Measurements from ENCODE around the gene RAPGEF2. TPM values are rescaled to one million over a fixed set of nuclear protein-coding genes. Genes with fewer than 3 reads are reported as not detected.
"Not testable (repeated sequence)": the region's sequence is repeated elsewhere in the genome, so short reads cannot be mapped to it uniquely, and the experiment has no call there.

Gene RAPGEF2
- total RNA-seq, 1 experiment from 2014 or later: 29.8 TPM

DNA sequence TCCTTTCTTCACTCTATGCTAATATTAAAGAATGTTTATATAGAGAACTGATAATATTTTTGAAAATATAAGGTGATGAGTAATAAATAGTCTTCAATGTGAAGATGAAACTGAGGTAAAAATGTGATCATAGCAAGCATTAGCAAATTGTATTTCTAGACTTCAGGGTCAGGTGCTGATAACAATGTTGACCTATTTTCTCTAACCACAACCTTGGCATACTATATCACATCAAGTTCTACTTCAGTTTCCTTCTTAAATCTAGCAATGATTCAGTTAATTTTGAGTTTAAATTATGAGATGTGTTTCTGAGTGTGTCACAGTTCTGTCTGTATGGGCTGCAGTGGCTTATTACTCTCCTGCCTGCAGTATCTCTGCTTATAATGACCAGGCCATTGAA lies 209.4 kb downstream of the RAPGEF2 start:
- Histone ChIP-seq H3K79me2 (ENCODE audit: low read depth) (no peaks in the 10 kb centered on the region), H3K4me2 (no peak overlapping the region), H2AFZ (no peak overlapping the region), H3K9me3 (ENCODE audit: insufficient read depth, low read depth) (no peaks in the 10 kb centered on the region), H3K4me1 (replicated peaks; ENCODE audit: insufficient read depth) (no peaks in the 10 kb centered on the region), H3F3A (ENCODE audit: insufficient read depth, low read depth) (no peaks in the 10 kb centered on the region), H3K4me3 (no peak overlapping the region), H4K20me1 (ENCODE audit: insufficient read depth) (no peaks in the 10 kb centered on the region), H3K27me3 (ENCODE audit: insufficient read depth, low read depth) (no peaks in the 10 kb centered on the region), H3K27ac (no peak overlapping the region), H3K9me2 (ENCODE audit: insufficient read depth) (no peaks in the 10 kb centered on the region), H3K36me3 (ENCODE audit: low read depth) (no peaks in the 10 kb centered on the region)
- DNase-seq: no peak
- POLR2A ChIA-PET (ENCODE audit: unreplicated experiment): no interaction called here
- intact Hi-C loops (cut with micrococcal nuclease; ENCODE audit: unreplicated experiment): no loop called here
- BruUV-seq (replicated peaks): no TSS peak
- TF ChIP-seq, protein P1, sequence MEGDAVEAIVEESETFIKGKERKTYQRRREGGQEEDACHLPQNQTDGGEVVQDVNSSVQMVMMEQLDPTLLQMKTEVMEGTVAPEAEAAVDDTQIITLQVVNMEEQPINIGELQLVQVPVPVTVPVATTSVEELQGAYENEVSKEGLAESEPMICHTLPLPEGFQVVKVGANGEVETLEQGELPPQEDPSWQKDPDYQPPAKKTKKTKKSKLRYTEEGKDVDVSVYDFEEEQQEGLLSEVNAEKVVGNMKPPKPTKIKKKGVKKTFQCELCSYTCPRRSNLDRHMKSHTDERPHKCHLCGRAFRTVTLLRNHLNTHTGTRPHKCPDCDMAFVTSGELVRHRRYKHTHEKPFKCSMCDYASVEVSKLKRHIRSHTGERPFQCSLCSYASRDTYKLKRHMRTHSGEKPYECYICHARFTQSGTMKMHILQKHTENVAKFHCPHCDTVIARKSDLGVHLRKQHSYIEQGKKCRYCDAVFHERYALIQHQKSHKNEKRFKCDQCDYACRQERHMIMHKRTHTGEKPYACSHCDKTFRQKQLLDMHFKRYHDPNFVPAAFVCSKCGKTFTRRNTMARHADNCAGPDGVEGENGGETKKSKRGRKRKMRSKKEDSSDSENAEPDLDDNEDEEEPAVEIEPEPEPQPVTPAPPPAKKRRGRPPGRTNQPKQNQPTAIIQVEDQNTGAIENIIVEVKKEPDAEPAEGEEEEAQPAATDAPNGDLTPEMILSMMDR (conservative IDR thresholded peaks at IDR 0.05): no peak
- TF ChIP-seq EZH2 (IDR thresholded peaks at IDR 0.05; ENCODE audit: low read depth): no peak
- CTCF ChIA-PET: no interaction called here

DNA sequence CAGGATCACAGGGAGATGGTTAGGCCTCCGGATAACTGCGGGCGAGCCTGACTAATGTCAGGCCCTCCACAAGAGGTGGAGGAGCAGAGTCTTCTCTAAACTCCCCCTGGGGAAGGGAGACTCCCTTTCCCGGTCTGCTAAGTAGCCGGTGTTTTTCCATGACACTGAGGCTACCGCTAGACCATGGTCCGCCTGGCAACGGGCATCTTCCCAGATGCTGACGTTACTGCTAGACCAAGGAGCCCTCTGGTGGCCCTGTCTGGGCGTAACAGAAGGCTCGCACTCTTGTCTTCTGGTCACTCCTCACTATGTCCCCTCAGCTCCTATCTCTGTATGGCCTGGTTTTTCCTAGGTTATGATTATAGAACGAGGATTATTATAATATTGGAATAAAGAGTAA lies 213.0 kb downstream of the RAPGEF2 start:
- H3K4me3 ChIP-seq; H2AFZ ChIP-seq; BruUV-seq (replicated peaks); H3F3A ChIP-seq (ENCODE audit: insufficient read depth, low read depth); H3K4me1 ChIP-seq (replicated peaks; ENCODE audit: insufficient read depth); H3K27ac ChIP-seq; CTCF ChIA-PET; H3K79me2 ChIP-seq (ENCODE audit: low read depth); H3K9me3 ChIP-seq (ENCODE audit: insufficient read depth, low read depth); H4K20me1 ChIP-seq (ENCODE audit: insufficient read depth); H3K9me2 ChIP-seq (ENCODE audit: insufficient read depth); H3K4me2 ChIP-seq; H3K27me3 ChIP-seq (ENCODE audit: insufficient read depth, low read depth); intact Hi-C loops (cut with micrococcal nuclease; ENCODE audit: unreplicated experiment); H3K36me3 ChIP-seq (ENCODE audit: low read depth): not testable (repeated sequence)
- TF ChIP-seq, protein P1 (conservative IDR thresholded peaks at IDR 0.05): 0 out of 2 replicates have a peak, but pooled peaks have one; percentile 17
- POLR2A ChIA-PET (ENCODE audit: unreplicated experiment): interaction anchor here (0.6 kb wide), 1 partner anchor 46 kb away, joined by 4 read pairs; no protein-coding TSS in a partner anchor
- DNase-seq: peak in 1 of 2 experiments; percentile 5

DNA sequence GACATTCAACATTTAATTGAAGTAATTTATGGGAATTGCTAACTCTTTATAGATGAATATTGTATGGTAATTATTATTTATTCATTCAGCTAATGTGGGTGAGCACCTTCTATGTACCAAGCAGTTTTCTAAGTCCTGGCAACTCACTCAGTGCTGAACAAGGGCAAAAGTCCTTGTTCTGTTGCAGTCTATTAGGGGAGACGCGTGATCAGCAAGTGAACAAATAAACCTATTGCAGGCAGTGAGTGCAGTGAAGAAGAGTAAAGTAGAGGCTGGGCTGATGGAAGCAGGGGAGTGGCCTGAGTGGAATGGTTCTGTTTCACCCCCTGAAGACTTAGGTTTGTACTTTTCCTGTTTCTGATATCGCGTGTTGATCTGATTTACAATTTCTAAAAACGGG lies 214.3 kb downstream of the RAPGEF2 start:
- BruUV-seq (replicated peaks): no TSS peak
- no peak overlapping the region for H3K4me3 ChIP-seq
- H2AFZ ChIP-seq: no peak overlapping the region
- H3K9me2 ChIP-seq (ENCODE audit: insufficient read depth): no peaks in the 10 kb centered on the region
- intact Hi-C loops (cut with micrococcal nuclease; ENCODE audit: unreplicated experiment): no loop called here
- H3F3A ChIP-seq (ENCODE audit: insufficient read depth, low read depth): no peaks in the 10 kb centered on the region
- H3K27ac ChIP-seq: no peak overlapping the region
- DNase-seq: no peak
- no peak overlapping the region for H3K4me2 ChIP-seq
- H3K36me3 ChIP-seq (ENCODE audit: low read depth): 0 out of 2 replicates have a peak, but pooled peaks cover under 1% of the 10 kb centered on the region
- no peaks in the 10 kb centered on the region for H3K9me3 ChIP-seq (ENCODE audit: insufficient read depth, low read depth)
- POLR2A ChIA-PET (ENCODE audit: unreplicated experiment): no interaction called here
- H3K4me1 ChIP-seq (replicated peaks; ENCODE audit: insufficient read depth): no peaks in the 10 kb centered on the region
- H4K20me1 ChIP-seq (ENCODE audit: insufficient read depth): no peaks in the 10 kb centered on the region
- no peaks in the 10 kb centered on the region for H3K27me3 ChIP-seq (ENCODE audit: insufficient read depth, low read depth)
- H3K79me2 ChIP-seq (ENCODE audit: low read depth): no peaks in the 10 kb centered on the region
- CTCF ChIA-PET: no interaction called here
- TF ChIP-seq, protein P1 (conservative IDR thresholded peaks at IDR 0.05): no peak
- TF ChIP-seq EZH2 (IDR thresholded peaks at IDR 0.05; ENCODE audit: low read depth): no peak

Data from PC-9 (cell line).